Smooth muscle cell (in vitro differentiated cells): ENCODE results near the gene FPGS. TPM values are rescaled to one million over a fixed set of nuclear protein-coding genes. Genes with fewer than 3 reads are reported as not detected.
"Not testable (repeated sequence)": the region's sequence is repeated elsewhere in the genome, so short reads cannot be mapped to it uniquely, and the experiment has no call there.

Experiments used
- DNase-seq: peaks from one replicate; lab custom pipeline; 2025; ENCODE audit not compliant: unreplicated experiment; lab: John Stamatoyannopoulos, UW
- H2AFZ ChIP-seq: fragments of 200-600 bp; sonication (generic); 2 replicates; pipeline ENCODE4 v1.6.0; 2016; ENCODE audit warnings: antibody characterized with exemption, low read depth, mild to moderate bottlenecking
- H3F3A ChIP-seq: fragments of 200-600 bp; sonication (generic); 2 replicates; pipeline ENCODE4 v1.6.0; 2017; ENCODE audit warnings: antibody characterized with exemption, low read depth
- H3K27ac ChIP-seq: fragments of 200-600 bp; sonication (generic); 2 replicates; pipeline ENCODE4 v1.5.1; 2016; ENCODE audit warnings: low read depth, mild to moderate bottlenecking
- H3K27me3 ChIP-seq: fragments of 200-600 bp; sonication (generic); 2 replicates; pipeline ENCODE4 v1.6.1; 2016; ENCODE audit warnings: low read depth, mild to moderate bottlenecking
- H3K36me3 ChIP-seq: fragments of 200-600 bp; sonication (generic); 2 replicates; pipeline ENCODE4 v1.5.1; 2016; ENCODE audit warnings: low read depth
- H3K4me1 ChIP-seq: fragments of 200-600 bp; sonication (generic); 2 replicates; pipeline ENCODE4 v1.5.1; 2016; ENCODE audit warnings: low read depth
- H3K4me2 ChIP-seq: fragments of 200-600 bp; sonication (generic); 2 replicates; pipeline ENCODE4 v1.6.0; 2016; ENCODE audit warnings: mild to moderate bottlenecking
- H3K4me3 ChIP-seq: fragments of 200-600 bp; sonication (generic); 2 replicates; pipeline ENCODE4 v1.5.1; 2016; ENCODE audit warnings: mild to moderate bottlenecking
- H3K79me2 ChIP-seq: fragments of 200-600 bp; sonication (generic); 2 replicates; pipeline ENCODE4 v1.6.0; 2016; ENCODE audit warnings: low read depth, mild to moderate bottlenecking
- H3K9ac ChIP-seq: fragments of 200-600 bp; sonication (generic); 2 replicates; pipeline ENCODE4 v1.6.0; 2016; ENCODE audit warnings: low read depth
- H3K9me3 ChIP-seq: fragments of 200-600 bp; sonication (generic); replicated peaks from 2 replicates; pipeline ENCODE4 v1.5.1; 2016; ENCODE audit warnings: low read depth
- H4K20me1 ChIP-seq: fragments of 200-600 bp; sonication (generic); 2 replicates; pipeline ENCODE4 v1.6.0; 2016; ENCODE audit warnings: low read depth
- CTCF ChIP-seq: fragments of 200-600 bp; sonication (generic); IDR thresholded peaks from 2 replicates; pipeline ENCODE4 v1.5.1; 2017; ENCODE audit warnings: borderline replicate concordance, mild to moderate bottlenecking, antibody characterized with exemption; ENCODE audit not compliant: insufficient read depth, poor library complexity, severe bottlenecking
- whole genome bisulfite sequencing: methylation state at CpG from one replicate; pipeline ENCODE4 v1.1.7; 2016; ENCODE audit warnings: low lambda C conversion rate; 5-methylcytosine and 5-hydroxymethylcytosine counted together
- polyA plus RNA-seq: library from polyadenylated mRNA; unstranded; fragments of >200 nt; fragmentation: Nextera tagmentation; extraction: Ambion mirVana; gene quantifications from 2 replicates; pipeline ENCODE4 v1.2.1, GENCODE V29; 2016
- total RNA-seq: library from RNA; depleted of rRNA; stranded (reverse); fragments of >200 nt; gene quantifications from 2 replicates; pipeline ENCODE4 v1.2.3, GENCODE V29; 2014

FPGS gene
- total and polyA plus RNA-seq, 2 experiments from 2014 or later = 12.9 to 34.9 TPM

- Histone ChIP-seq H3F3A (no peaks in the 10 kb centered on the region), H3K9me3 (no peaks in the 10 kb centered on the region), H3K27ac (no peak overlapping the region), H4K20me1 (no peaks in the 10 kb centered on the region), H3K79me2 (no peaks in the 10 kb centered on the region), H3K36me3 (no peaks in the 10 kb centered on the region), H3K4me3 (no peak overlapping the region), H3K27me3 (no peaks in the 10 kb centered on the region), H3K4me1 (no peaks in the 10 kb centered on the region), H3K4me2 (no peak overlapping the region), H2AFZ (no peak overlapping the region), H3K9ac (no peak overlapping the region)
- DNase-seq = no peak
- WGBS = 89% methylated on average over 20 of the region's 20 CpGs
- TF ChIP-seq CTCF = no peak
Observed at GRCh38 chr9:127780126-127780885, 22.4 kb upstream of the FPGS start.

DNA sequence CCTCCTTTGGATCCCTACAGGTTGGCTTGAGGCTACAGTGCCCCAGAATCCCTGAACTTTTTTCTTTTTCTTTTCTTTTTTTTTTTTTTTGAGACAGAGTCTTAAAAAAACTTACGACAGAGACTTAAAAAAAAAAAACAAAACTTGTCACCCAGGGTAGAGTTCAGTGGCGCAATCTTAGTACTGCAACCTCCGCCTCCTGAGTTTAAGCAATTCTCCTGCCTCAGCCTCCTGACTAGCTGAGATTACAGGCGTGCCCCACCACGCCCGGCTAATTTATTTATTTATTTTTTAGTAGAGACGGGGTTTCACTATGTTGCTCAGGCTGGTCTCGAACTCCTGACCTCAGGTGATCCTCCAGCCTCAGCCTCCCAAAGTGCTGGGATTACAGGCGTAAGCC is 21.8 kb upstream of the FPGS start:
- 93% methylated on average over 9 of the region's 9 CpGs for WGBS
- H3K36me3 ChIP-seq, H3K27me3 ChIP-seq, DNase-seq, H3K79me2 ChIP-seq, H3F3A ChIP-seq, H3K9me3 ChIP-seq, H3K4me2 ChIP-seq, H4K20me1 ChIP-seq, H3K4me3 ChIP-seq, H3K4me1 ChIP-seq, H3K27ac ChIP-seq, H3K9ac ChIP-seq, H2AFZ ChIP-seq: not testable (repeated sequence)

DNA sequence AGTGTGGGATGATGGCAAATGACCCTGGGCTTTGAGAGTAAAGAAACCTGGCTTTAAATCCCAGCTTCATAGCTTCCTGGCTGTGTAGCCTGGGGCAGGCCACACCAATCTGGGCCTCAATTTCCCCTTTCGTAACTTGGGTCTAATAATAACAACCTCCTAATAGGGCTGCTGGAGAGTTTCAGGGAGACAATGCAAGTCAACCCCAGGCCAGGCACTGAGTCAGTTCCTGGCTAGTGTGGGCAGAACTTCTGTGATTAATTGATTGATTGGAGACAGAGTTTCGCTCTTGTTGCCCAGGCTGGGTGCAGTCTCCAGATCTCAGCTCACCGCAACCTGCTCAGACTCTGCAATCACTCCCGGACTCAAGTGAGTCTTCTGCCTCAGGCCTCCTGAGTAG is 20.9 kb upstream of the FPGS start:
- Histone ChIP-seq H3K4me2 (no peak overlapping the region), H3K4me3 (no peak overlapping the region), H3K9me3 (no peaks in the 10 kb centered on the region), H3K27me3 (no peaks in the 10 kb centered on the region), H3K9ac (no peak overlapping the region), H3K27ac (no peak overlapping the region), H3K4me1 (no peaks in the 10 kb centered on the region), H3K36me3 (no peaks in the 10 kb centered on the region), H2AFZ (no peak overlapping the region), H4K20me1 (peaks cover 9% of the 10 kb centered on the region), H3K79me2 (peaks cover 9% of the 10 kb centered on the region), H3F3A (no peaks in the 10 kb centered on the region)
- DNase-seq = no peak
- TF ChIP-seq CTCF = no peak
- 89% methylated on average over 4 of the region's 4 CpGs for WGBS

GRCh38 chr9:127783111-127784008 is 19.3 kb upstream of the FPGS start:
- Histone ChIP-seq H3K79me2 (peaks cover 25% of the 10 kb centered on the region), H3K4me3 (no peak overlapping the region), H3K27ac (no peak overlapping the region), H4K20me1 (peaks cover 24% of the 10 kb centered on the region), H3F3A (peaks cover 8% of the 10 kb centered on the region), H3K9me3 (no peaks in the 10 kb centered on the region), H3K36me3 (peaks cover 8% of the 10 kb centered on the region), H2AFZ (no peak overlapping the region), H3K4me2 (no peak overlapping the region), H3K27me3 (no peaks in the 10 kb centered on the region), H3K9ac (no peak overlapping the region), H3K4me1 (peaks cover 8% of the 10 kb centered on the region)
- DNase-seq = no peak
- TF ChIP-seq CTCF = no peak
- 86% methylated on average over 20 of the region's 20 CpGs for WGBS
